ENCODE measurements around the gene TRAK1.

The TRAK1 gene

DNA sequence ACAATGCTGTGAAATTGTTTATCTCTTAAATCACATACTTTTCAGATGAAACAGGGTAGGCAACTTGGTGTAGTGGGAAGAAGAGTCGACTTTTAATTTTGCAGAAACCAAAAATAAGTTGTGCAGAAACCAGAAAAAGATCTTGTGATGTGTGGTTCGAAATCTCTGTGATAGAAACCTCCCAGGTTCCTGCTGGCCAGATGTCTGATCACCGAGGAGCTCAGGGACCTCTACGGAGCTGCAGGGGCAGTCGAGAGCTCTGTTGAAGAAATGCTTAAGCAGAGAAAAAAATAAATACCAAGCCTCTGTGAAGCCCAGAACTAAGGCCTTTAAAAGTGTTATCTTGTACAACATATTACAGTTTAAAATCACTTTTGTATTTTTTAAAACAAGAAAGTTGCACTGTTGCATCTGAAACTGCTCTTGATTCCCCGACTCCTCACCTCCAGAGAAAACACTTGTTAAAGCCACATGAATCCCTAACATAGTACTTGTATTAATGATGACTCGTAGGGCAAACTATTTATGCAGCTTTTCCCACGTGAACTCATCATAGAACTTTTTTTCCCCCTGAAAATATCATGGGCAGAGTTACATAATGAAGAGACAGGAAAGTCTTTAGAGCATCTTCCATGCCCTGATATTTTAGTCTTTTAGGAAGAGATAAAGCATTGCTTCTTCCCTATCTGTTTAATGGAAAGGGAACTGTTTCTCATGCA lies 123.6 kb downstream of the TRAK1 start:
- DNase-seq: no peak

DNA sequence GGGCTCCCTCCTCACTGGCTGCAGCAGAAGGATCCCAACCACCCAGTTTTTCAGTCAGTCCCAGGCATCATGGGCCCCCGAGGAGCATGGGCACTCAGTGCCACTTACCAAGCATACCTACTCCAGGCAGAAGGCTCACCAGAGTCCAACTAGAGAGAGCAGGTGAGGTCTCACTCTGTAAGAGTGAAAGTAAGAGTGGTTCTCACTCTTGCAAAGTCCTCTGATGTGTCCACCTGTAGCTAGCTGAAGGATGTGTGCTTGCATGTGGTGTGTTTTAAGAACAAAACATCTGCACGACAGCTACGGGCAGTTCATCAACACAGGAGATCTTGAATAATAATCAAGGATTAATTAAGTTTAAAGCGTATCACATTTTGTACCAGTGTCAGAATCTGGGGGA lies 125.1 kb downstream of the TRAK1 start:
- no peak for DNase-seq

DNA sequence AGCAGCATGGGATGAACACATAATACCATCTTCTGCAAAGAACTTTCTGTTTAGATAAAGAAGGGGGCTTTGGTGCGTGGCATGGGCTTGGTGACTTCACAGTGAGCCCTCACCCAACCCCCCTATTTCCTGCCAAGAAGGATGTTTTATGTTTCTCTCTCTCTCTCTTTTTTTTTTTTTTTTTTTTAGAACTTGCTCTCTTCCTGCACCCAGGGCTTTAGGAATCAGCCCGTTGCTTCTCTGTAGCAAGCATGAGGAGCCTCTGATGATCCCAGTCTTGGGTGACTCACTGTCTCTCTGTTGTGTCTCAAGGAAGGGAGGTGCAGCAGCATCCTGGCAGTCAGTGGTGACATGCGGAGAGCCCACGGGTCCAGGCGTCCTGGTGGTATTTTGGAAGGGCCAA lies 125.8 kb downstream of the TRAK1 start:
- no peak for DNase-seq

DNA sequence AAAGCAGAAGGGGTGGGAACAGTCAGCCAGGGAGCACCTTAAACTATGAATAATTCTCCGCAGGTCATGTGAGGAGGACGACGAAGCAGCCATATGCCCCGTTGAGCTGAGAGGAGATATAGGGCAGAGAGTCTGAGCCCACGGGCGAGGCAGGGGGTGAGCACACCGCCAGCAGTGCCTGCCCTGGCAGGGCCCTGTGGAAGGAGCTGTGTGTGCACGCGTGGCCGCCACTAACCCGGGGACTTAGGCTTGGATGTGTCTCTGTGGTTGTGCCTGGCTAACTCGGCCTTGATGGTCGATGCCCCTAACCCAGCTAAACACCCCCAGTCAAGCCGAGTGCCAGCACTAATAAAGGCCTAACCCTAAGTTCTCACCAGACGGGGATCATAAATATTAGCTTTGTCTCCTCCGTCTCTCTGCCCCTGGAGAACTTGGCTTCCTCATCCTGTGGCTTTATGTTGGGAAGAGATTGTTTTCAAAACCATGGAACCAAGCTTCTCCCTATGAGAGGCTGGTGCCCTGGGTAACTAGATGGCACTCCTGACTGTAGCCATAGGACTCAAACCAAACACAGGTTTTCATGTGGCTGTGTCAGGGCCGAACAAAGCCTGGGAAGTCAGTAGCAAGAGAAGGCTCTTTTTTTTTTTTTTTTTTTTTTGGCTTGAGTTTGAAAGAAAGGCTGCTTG lies 129.4 kb downstream of the TRAK1 start:
- DNase-seq: no peak

DNA sequence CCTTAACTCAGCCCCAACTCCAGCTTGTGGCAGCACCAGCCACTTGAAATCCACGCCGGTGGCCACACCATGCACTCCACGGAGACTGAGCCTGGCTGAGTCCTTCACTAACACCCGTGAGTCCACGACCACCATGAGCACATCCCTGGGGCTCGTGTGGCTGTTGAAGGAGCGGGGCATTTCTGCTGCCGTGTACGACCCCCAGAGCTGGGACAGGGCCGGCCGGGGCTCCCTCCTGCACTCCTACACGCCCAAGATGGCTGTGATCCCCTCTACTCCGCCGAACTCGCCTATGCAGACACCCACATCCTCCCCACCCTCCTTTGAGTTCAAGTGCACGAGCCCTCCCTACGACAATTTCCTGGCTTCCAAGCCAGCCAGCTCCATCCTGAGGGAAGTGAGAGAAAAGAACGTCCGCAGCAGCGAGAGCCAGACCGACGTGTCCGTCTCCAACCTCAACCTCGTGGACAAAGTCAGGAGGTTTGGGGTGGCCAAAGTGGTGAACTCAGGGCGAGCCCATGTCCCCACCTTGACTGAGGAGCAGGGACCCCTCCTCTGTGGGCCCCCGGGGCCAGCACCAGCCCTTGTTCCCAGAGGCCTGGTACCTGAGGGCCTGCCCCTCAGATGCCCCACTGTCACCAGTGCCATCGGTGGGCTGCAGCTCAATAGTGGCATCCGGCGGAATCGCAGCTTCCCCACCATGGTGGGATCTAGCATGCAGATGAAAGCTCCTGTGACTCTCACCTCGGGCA lies 132.0 kb downstream of the TRAK1 start:
- no peak for DNase-seq

DNA sequence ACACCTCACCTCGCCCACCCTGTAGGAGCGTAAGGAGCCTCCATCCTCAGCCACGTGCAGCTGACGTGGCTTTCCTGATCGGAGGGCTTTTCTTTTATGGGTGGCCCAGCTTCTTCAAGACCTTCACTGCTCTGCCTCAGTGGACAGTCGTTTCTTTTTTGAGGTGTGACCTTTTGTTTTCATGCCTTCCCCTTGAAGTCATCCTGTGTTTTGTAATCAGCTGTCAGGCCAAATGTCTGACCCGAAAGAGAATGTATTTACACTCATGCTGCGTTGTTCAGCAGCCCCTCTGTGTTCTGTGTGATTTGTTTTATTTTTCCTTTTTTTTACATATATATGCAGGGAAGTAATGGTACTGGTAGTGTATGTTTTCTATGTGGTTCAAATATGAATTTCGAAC lies 133.0 kb downstream of the TRAK1 start:
- no peak for DNase-seq

DNA sequence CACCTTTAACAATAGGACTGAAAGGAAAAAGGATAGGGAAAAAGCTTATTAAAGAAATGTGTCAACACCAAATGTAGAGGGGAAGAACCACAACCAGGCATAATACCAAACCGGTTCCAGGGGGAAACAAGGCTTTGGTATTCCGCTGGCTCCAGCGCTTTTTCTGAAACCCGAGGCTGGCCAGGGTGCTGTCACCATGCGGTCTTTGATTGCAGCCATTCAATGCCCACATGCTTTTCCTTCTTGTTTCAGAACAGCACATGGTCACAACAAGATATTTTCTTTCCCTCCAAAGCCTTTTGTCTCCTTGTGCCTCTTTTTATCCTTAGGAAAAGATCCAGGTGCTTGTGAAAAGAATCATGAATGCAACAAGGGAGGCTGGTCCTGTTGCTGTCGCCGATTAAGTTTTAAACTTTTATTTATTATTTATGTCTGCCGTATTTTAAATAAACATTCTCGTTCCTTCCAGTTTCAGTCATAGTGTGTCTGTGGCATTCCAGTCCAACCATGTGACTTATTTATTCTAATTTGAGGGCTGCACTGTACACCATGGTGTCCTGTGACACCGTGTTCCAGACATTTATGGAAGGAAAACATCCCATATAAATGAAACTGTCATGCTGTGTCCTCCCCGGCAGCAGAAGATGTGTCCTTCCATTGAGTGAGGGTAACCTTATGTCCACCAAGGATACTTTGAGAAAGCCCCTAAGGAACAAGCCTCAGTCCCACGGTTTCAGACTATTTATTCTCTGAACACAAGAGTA lies 133.7 kb downstream of the TRAK1 start:
- no peak for DNase-seq

DNA sequence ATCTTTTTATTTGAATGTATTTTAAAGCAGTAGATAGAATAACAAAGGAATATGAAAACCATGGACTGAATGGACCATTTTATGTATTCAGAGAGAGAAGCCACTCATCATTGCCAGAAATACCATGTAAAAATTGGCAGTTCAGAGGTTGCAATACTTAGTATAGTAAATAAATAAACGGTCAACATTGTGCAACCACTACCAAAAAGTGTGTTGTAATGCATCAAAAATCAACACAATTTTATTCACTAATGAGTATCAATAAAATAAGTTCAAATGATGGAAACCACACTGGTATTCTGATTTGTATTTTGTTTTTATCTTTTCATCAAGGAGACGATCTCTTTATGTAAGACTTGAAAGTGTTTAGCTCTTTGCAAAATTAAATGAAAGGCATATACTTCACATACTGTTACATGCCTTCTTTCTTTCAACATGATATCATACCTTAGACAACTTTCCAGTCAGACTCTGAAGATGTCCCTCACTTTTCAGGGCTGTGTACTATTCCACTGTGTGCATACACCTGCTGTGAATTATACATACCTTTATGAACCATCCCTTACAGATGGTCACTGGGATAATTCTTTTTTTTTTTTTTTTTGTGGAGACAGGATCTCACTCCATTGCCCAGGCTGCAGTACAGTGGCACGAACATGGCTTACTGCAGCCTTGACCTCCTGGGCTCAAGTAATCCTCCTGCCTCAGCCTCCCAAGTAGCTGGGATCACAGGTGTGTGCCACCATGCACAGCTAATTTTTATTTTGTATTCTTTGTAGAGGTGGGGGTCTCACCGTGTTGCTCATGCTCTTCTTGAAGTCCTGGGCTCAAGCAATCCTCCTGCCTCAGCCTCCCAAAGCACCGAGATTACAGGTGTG lies 134.6 kb downstream of the TRAK1 start:
- DNase-seq: no peak

DNA sequence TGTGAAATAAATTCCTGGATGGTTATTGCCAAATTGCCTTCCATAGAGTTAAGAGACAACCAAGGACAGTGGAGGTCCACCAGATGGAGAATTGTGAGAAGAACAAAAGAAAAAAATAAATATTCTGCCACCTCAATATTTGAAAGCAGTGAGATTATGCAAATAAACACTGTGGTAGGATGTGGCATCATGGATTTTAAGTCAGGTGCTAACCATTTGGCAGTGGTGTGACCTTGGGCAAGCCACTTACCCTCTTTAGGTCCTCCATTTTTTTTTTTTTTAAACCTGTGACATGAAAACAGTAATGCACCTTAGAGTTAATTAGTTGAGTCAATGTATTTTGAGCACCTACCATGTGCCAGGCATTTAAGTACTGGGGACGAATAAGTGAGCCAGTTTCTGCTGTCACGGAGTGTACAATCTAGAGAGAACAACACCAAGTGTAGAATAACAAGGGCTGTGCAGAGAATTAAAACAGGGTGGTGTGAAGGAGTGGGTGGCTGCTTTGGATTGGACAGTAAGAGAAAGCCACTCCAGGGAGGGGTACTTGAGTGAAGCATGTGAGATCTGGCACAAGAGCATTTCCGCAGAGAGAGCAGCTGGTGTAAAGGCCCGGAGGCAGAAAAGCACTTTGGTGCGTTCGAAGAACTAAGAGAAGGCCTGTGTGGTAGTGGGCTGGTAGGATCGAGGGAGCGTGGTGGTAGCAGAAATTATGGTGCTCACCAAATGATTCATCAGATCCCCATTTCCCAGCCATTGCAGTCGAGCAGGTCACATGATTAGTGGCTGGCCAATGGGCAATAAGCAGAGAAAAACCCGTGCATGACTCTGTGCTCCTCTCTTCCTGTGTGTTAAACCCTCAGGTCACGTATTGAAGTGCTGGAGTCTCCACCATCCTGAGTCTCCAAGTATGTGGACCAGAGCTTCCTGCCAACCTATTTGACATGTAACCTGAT lies 135.6 kb downstream of the TRAK1 start:
- no peak for DNase-seq

DNA sequence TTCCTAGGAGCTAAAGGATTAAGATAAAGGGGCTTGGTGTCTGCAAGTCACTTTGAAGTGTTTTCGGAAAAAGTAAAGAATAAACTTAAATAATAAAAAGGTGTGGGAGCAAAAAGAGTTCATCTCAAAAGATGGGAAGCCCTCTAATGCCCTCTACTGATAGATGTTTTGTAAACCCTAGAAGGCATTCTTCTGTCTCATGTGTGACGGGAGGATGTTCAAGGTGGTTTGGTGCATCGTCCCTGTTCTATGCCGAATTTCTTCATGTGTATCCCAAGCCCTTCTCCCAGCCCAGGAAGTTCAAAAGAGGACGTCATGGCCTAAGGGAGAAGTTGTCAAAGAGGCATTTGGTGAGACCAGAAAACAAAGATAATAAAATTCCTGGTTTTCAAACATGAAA lies 137.6 kb downstream of the TRAK1 start:
- DNase-seq: no peak

DNA sequence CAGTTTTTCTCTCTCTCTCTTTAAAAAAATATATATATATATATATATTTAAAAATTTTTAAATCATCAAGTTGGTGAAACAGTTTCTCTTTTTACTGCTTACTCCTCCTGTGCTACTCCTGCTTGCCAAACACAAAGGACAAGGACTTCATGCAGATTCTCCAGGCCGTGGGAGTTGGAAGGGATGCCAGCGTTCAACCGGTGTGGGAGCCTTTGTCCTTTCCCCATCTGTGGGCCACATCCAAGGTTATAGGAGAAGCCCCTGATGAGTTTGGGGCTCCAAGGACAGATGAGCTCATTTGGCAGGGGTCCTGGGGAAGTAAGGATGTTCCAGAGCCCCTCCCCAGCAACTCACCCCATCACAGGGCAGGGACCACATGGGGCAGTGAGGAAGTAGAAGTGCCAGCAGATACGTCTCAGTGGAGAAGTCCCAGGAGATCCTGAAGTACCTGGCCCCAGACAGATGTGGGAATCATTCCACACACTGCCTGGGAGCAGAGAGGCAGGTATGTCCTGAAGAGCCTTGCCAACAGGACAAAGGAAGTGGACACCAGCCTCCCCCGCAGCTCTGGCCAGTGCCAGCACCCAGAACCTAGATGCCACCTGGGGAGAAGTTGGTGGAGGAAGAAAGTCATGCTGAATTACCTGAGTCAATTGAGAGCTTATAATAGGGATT lies 138.2 kb downstream of the TRAK1 start:
- DNase-seq: no peak

DNA sequence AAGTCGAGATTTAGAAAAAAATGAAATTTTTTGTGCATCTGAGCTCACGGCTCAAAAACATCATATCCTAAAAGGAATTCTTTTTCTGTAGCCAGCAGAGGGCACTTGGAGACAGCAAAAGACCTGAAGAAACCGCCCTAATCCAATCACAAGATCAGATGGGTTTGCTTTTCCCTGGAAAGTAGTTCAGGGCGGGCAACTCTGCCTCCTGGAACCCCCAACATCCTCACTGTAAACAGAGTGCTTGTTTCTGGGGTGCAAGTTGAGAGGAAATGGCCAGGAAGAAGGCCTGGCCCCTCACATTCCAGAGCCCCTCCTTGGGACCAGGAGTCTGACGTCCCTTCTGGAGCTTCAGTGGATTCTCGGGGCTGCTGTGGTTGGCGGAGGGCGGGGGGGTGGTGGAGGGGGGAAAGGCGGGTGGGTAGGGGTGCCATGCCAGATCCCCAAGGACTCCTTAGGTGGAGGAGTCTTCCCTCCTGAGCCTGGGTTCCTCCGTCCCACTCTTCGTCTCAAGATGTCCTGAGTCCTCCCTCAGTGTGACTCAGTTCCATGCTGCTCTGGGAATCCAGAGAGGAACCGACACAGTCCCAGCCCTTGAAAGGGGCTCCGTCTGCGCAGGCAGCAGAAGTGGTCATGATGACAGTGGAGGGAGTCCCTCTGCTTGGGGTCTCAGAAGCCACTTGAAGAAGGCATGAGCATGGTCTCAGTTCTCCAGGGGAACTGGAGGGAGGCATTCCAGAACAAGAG lies 139.0 kb downstream of the TRAK1 start:
- no peak for DNase-seq

DNA sequence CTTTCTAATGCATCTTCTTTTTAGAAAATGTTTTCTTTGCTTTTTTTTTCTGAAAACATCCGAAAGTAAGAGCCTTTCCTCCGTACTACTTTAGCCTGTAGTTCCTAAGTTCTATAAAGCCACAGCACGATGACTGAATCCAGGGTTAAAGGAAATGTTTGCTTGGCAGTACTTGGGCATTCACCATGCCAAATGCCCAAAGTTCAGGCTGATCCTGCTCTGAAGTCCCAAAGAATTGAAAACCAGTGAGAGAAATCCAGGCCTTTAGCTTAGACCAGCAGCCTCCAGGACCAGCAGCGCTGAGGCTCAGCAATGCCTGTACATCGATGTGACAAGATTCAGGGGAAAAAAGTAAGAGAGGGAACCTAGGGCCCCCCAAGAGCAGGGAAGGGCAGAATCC lies 139.7 kb downstream of the TRAK1 start:
- no peak for DNase-seq

DNA sequence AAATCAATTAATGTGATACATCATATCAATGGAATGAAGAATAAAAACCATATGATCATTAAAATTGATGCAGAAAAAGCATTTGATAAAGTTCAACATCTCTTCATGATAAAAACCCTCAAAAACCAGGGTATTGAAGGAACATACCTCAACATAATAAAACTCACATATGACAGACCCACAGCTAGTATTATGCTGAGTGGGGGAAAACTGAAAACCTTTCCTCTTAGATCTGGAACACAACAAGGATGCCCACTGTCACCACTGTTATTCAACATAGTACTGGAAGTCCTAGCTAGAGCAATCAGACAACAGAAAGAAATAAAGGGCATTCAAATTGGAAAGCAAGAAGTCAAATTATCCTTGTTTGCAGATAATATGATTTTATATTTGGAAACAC lies 144.4 kb downstream of the TRAK1 start:
- DNase-seq: no peak

DNA sequence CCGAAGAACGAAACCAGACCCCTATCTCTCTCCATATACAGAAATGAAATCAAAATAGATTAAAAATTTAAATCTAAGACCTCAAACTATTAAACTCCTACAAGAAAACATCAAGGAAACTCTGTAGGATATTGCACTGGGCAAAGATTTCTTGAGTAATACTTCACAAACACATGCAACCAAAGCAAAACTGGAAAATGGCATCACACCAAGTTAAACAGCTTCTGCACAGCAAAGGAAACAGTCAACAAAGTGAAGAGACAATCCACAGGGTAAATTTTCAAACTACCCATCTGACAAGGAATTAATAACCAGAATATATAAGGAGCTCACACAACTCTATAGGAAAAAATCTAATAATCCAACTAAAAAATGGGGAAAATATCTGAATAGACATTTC lies 145.5 kb downstream of the TRAK1 start:
- DNase-seq: no peak

DNA sequence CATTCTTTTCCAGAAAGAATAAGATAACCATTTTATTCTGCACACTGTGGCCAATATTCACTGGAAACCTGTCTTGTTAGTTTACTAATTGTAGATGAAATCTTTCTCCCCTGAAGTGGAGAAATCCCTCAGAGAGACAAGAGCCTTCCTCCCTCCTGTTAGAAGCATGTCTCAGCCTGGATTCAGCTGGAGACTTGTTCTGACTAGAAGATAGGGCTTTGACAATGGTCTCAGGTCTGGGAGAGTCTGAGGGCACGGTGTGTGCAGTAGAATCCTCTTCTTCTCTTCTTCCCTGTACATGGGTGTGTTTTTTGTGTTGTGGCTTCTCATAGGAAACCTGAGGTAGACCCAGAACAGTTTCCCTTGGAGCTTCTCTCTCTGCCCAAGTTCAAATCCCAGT lies 154.9 kb downstream of the TRAK1 start:
- DNase-seq: no peak

DNA sequence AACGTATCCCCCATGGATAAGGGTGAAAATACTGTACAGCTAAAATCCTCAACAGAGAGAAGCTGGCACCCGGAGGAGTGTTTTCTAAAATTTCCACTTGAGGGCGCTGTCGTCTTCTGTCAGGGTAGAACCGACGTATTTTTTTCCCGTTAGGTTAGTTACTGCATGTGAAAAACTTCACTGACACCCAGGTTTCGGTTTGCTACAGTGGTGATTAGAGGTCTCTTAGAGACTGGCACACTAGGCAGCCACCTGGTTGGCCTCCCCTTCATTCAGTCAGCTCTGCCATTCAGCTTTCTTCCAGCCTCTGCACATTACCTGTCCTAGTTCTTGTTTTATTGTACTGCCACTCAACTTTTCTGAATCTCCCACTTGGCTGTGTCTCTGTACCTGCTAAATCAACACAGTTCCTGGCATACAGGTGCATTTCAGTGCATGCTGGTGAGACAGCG lies 156.4 kb downstream of the TRAK1 start:
- peak; percentile 67 for DNase-seq

DNA sequence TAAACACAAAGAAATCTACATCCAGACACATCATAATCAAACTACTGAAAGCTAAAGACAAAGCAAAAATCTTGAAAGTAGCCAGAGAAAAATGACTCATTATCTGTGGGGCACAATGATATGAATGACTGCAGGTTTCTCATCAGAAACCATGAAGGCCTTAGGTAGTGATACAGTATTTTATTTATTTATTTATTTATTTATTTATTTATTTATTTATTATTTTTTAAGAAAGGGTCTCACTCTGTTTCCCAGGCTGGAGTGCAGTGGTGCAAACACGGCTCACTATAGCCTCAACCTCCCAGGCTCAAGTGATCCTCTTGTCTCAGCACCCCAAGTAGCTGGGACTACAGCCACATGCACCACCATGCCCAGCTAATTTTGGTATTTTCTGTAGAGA lies 159.6 kb downstream of the TRAK1 start:
- no peak for DNase-seq

DNA sequence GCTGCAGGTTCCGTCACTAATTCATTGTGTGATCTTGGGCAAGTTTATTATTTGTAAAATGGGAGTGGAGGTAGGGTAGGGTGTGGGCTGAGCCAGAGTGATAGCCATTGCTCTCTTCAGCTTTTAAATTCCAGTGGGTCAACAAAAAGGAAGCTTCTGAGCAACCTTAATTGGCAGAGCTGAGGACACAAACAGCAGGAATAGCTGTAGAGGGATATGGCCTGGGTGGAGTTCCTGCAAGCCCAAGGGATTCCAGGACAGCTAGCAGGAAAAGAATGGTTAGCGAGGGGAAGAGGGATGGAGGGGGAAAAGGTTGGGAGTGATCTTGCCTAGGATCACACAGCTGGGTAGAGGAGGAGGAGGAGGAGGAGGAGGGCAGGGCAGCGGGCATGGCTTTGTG lies 163.4 kb downstream of the TRAK1 start:
- DNase-seq: no peak

Measured in NCI-H1092 treated with DMSO at 0.1 percent for 48 hours (cell line).